GM18858 (cell line): Measurements from ENCODE around the gene ZHX3.

Experiments used
- ATAC-seq: cut with Tn5 transposase; IDR thresholded peaks from one replicate; pipeline ENCODE4 v1.9.1; 2021; ENCODE audit not compliant: unreplicated experiment

Gene ZHX3

DNA sequence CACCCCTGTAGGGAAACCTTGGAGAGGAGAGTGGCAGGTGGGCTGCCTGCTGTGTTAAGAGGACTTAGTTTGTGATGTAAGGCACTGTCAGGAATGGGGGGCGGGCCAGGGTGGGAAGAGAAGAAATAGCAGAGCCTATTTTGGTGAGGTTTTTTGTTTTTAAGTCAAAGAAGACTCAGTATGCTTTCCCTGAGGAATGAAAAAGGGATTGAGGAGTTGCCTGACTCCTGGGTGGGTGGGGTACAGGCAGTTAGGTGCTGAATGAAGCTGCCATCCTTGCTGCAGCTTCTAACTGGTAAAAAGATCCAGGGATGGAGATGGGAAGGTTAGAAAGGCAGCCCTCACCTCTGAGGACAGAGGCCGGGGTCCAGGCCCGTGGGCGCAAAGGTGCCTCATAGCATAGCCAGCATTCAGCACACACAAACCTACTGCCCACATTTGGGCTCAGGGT, 142.3 kb downstream of the ZHX3 start:
- ATAC-seq = no peak

DNA sequence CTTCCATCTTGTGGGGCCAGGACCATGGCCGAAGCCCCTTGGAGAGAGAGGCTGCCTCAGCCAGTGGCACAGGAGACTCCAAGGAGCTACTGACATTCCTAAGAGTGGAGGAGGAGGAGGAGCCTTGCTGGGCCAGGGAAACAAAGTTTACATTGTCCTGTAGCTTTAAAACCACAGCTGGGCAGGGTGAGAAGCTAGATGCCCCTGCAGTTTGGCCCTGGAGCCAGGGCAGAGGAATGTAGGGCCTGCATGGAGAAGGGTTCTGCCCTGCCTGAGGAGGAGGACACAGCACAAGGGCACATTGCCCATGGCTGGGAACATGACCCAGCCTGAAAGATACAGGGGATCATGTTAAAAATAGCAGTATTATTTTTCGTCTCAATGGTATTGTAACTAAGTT, 142.7 kb downstream of the ZHX3 start:
- ATAC-seq = no peak

DNA sequence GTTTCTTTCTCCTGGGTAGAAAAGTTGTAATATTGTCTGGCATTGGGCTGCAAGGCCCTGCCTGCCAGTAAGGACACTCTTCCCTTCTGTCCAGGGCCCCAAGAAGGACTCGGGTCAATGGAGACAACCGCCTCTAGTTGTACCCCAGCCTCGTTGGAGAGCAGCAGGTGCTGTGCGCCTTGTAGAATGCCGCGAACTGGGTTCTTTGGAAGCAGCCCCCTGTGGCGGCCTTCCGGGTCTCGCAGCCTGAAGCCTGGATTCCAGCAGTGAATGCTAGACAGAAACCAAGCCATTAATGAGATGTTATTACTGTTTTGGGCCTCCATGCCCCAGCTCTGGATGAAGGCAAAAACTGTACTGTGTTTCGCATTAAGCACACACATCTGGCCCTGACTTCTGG, 143.2 kb downstream of the ZHX3 start:
- no peak for ATAC-seq

DNA sequence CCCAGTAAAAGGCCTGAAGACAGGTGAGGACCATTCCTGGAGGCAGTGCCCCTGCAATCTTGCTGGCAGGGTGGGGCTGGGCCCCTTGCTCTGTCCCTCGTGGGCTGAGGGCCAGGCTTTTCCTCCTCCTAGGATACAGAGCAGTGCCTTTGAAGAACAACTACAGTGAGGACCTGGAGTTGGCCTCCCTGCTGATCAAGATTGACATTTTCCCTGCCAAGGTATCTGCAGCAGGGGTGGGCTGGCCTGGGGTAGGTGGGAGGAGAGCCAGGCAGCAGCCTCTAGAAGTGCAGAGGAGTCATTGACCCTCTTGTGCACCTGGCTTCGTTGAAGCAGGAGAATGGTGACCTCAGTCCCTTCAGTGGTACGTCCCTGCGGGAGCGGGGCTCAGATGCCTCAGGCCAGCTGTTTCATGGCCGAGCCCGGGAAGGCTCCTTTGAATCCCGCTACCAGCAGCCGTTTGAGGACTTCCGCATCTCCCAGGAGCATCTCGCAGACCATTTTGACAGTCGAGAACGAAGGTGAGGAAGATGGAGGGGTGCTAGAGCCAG, 143.7 kb downstream of the ZHX3 start:
- ATAC-seq = no peak

DNA sequence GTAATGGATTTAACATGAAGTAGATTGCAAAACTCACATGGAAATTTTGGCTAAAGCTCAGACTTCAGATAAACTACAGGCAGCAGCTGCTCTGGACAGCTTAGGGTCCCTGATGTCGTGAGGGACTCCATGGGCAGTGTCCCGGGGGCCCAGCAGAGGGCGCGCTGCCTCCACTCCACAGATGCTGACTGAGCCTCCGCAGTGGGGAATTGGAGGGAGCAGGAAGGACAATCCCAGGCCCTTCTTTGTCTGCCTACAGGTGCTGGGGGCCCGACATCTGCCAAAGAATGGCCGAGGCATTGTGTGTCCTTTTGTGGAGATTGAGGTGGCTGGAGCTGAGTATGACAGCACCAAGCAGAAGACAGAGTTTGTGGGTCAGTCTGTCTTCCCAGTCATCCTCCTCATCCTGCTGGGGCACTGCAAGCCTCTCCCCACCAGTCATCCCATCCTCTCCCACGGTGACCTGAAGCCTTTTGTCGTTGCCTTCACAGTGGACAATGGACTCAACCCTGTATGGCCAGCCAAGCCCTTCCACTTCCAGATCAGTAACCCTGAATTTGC, 144.3 kb downstream of the ZHX3 start:
- ATAC-seq = no peak

DNA sequence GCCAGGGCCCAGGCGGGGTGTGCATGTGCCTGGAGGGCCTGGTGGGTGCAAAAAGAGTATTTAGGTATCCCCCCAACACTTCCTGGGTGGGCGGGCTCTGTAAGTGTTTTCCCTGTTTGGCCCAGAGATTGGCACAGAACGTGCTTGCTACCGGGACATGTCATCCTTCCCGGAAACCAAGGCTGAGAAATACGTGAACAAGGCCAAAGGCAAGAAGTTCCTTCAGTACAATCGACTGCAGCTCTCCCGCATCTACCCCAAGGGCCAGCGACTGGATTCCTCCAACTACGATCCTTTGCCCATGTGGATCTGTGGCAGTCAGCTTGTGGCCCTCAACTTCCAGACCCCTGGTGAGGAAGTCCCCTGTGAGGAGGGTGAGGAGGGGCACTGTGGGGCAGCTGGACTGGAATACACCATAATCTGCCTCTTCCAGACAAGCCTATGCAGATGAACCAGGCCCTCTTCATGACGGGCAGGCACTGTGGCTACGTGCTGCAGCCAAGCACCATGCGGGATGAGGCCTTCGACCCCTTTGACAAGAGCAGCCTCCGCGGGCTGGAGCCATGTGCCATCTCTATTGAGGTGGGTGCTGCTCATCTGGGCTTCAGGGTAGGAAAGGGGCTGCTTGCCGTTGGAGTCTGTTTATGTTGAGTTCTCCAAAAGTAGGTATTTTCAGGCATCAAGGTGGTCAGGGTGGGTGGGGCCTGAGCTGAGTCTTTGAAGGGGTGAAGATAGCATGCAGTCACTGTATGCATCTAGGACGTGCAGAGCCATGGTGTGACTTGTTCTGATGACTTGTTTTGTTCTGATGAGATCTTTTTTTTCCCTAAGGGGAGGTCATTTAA, 145.0 kb downstream of the ZHX3 start:
- ATAC-seq = no peak

DNA sequence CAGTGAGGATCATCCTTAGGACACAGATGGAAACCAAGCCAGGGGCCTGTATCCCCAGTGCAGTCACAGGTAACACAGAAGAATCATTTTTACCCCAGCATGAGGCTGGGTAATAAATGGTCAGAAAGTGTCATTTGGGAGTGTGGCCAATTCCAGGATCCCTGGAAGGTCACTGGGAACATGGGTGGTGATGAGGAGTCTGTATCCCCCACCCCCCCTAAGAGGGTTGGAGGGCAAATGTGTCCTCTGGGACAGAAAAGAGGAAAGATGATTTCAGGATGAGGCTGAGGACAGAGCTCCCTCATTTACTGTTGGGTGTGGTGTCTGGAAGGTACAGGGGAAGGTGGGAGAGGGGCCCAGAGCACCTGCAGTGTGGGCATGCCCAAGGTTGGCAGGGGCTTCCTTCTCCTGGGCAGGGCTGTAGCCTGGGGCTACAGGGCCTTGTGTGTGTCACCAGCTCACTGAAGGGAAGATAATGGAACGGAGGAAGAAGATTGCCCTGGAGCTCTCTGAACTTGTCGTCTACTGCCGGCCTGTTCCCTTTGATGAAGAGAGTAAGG, 145.7 kb downstream of the ZHX3 start:
- ATAC-seq = no peak

DNA sequence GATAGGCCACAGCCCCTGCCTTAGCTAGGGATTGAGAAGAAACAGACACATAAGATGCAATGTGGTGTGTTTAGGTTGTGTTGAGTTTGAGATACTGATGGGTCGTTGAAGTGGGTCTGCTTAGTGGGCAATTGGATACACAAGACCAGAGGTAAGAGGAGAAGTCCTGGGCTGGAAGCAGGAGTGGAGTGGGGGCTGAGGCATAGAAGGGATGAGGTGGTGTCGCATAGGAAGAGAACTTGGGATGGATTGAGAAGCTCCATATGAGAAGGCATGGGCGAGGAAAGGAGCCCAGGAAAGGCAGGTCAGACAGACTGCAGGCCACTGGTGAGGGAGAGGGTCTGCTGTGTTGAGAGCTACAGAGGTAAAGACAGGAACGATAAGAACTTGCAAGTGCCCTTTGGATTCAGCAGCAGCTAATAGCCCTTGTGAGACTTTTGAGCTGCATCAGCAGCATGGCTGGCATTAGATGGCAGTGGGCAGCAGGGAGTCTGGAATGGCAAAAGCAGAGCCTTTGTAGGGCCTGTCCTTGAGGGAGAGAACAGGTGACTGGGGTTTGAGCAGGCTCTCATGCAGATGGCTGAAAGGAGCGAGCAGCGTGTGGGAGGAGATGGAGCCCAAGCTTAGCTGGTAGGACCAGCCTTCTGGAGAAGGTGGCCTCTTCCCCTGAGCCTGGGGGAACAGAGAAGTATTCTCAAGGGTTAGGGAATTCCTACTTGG, 147.0 kb downstream of the ZHX3 start:
- ATAC-seq = no peak

DNA sequence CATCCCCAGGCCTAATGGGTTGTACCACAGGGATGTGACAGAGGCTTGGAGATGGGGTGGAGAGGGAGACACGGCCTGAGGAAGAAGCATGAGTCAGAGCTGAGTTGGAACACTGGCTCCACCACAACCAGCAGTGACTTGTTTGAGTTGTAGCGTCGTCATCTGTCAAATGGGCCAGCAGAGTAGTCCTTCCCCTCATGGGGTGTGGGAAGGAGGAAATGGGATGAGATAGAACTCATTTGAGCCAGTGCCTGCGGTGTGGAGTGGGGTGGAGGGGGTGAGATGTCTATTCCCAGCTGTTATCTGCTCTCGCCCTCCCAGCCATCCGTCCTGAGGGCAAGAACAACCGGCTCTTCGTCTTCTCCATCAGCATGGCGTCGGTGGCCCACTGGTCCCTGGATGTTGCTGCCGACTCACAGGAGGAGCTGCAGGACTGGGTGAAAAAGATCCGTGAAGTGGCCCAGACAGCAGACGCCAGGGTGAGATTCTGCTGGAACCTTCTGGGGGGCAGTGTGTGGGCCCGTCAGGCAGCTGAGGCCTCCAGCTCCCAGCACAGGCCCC, 147.7 kb downstream of the ZHX3 start:
- no peak for ATAC-seq

DNA sequence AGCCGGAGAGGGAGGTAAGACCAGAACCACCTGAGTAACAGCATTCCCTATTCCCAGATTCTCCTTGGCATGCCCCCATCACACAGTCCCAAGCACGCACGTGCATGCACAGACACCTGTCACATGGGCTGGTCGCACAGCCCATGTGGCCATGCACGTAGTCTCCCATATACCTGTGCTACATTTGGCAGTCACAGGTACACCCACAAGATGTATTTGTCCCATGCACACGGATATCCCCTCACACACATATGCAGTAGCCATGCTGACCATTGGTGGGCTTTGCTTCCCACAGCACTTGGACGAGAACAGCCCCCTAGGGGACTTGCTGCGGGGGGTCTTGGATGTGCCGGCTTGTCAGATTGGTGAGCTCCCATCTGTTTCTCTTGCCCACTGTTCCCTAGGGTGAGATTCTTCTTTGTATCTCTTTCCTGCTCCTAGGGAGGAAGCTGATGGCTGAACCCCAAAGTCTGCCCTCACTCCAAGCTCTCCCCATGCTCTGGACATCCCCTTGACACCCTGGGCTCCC, 148.3 kb downstream of the ZHX3 start:
- no peak for ATAC-seq

DNA sequence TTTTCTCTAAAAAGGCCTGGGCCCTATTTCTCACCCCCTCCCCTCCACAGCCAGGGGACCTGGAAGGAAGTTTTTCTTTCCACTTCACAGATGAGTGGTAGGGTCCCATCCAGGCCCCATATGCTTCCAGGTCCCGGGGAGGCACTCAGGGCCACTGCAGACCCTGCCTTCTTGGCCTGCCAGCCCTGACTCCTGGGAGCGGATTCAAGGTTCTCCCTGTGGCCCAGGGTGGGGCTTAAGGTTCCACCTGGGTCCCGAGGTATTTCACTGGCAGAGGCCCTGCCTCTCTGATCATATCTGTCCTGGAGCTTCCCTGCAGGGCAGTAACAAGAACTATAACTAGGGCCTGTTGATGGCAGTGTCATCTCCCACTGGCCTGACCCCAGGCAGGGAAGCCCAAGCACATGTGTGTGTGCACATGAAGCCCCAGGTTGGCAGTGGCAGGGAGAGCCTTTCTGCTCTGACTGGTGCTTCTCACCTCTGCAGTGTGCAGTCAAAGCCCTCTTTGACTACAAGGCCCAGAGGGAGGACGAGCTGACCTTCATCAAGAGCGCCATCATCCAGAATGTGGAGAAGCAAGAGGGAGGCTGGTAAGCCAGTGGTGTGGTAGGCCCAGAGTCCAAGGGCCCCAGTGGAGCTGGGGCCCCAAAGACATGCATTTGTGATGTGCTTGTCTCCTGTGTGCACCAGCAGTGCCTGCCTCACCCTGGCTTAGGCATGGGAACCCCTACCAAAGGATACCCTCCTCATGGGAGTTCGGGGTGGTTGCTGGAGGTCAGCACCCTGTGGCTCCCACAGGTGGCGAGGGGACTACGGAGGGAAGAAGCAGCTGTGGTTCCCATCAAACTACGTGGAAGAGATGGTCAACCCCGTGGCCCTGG, 149.0 kb downstream of the ZHX3 start:
- no peak for ATAC-seq

DNA sequence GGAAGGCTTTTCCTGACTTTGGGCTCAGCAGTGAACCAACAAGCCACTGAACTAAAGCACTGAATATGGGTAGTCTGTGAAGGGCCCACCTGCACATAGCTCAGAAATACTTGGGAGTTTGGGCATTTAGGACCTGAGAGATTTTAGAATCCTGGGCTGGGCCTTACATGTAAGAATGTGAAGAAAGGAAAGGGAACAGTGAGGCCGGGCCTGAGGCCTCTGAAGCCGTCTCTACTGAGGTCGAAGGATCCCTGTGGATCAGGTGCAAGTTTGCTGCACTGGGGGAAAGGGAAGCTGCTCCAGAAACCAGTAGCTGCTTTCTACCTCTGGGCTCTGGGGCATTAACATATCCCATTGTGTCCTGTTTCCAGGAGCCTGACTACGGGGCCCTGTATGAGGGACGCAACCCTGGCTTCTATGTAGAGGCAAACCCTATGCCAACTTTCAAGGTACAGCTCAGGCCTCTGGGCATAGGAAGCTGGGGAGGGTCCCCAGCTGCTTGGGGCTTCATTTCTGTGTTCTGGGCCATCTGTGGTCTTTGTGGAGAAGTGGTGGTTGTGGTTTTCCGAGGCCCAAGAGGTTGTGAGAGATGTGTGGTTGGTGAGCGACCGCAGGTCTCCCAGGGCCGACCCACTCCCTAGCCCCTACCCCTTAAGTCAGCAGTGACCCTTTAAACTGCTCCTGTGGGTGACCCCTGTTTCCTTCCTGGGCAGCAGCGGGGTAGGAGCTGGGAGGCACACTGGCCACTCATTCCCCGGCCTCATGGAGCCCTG, 149.9 kb downstream of the ZHX3 start:
- no peak for ATAC-seq

DNA sequence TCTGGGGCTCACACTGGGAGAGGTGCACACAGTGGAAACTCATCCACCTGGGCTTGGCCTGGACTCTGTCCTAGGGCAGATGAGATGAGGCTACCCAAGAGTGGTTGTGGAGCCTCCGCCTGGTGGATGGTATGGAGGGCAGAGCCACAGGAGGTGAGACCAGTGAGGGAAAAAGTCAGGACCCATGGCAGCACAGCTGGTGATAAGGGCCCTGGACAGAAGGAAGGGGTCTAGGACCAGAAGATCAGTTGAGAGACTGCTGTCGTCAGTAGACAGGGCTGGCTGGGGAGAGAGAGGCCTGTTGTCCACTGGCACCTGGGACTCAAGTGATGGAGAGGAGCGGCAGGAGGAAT, 150.4 kb downstream of the ZHX3 start:
- no peak for ATAC-seq

DNA sequence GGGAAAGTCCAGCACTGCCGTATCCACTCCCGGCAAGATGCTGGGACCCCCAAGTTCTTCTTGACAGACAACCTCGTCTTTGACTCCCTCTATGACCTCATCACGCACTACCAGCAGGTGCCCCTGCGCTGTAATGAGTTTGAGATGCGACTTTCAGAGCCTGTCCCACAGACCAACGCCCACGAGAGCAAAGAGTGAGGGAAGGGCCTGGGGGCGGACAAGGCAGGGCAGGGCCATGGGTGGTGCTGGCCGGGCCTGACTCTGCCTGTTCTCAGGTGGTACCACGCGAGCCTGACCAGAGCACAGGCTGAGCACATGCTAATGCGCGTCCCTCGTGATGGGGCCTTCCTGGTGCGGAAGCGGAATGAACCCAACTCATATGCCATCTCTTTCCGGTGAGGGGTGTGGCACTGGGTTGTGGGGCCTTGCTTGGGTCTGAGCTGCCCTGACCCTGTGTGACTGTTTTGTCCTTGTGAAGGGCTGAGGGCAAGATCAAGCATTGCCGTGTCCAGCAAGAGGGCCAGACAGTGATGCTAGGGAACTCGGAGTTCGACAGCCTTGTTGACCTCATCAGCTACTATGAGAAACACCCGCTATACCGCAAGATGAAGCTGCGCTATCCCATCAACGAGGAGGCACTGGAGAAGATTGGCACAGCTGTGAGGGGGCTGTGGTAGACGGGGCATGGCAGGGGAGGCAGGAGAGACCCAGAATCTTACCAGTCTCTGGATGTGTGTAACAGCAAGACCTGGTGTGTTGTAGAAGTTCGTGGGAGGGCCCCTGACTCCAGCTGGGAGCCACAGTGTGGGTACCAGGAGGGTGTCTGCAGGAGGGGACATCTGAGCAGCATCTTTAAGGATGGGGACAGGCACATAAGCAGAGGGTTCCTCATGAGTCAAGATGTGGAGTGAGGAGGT, 151.1 kb downstream of the ZHX3 start:
- ATAC-seq = no peak

DNA sequence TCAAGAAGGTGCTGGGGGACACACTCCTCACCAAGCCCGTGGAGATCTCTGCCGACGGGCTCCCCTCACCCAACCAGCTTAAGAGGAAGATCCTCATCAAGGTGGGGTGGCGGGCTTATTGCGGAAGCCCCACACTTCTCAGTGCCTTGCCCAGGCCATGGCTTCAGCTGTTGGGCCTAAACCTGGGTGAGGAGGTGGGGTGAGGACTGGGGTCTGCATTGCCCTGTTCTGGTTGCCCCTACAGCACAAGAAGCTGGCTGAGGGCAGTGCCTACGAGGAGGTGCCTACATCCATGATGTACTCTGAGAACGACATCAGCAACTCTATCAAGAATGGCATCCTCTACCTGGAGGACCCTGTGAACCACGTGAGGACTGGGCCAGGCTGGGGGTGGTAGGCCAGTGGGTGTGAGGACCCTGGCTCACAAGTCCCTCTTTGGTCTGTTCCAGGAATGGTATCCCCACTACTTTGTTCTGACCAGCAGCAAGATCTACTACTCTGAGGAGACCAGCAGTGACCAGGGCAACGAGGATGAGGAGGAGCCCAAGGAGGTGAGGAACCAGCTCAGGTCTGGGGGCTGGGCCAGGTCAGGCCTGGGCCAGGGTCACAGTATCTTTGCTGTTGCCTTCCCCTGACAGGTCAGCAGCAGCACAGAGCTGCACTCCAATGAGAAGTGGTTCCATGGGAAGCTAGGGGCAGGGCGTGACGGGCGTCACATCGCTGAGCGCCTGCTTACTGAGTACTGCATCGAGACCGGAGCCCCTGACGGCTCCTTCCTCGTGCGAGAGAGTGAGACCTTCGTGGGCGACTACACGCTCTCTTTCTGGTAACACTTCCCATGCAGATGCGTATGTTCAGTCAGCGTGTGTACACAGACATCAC, 152.3 kb downstream of the ZHX3 start:
- ATAC-seq = no peak

DNA sequence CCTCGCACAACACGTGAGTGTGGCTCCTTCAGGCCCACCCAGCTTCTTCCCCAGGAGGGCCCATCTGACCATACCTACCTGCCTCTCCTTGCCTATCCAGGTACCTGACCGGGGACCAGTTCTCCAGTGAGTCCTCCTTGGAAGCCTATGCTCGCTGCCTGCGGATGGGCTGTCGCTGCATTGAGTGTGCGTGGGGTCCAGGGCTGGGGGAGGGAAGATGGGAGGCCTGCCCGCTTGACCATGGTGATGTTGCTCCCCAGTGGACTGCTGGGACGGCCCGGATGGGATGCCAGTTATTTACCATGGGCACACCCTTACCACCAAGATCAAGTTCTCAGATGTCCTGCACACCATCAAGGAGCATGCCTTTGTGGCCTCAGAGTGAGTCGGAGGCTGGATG, 153.7 kb downstream of the ZHX3 start:
- ATAC-seq = no peak

DNA sequence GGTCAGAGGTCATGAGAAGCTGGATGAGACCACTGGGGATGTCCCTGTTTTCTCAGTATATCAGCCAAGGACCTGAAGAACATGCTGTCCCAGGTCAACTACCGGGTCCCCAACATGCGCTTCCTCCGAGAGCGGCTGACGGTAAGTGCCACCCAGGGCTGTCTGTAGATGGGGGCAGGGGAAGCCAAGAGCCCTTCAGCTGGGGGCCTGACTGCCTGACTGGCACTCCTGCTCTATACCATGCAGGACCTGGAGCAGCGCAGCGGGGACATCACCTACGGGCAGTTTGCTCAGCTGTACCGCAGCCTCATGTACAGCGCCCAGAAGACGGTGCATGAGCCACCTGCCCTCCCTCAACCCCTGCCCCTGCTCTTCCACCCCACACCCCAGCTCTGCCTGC, 155.1 kb downstream of the ZHX3 start:
- no peak for ATAC-seq
